HEK293 (cell line): ENCODE results near the gene S100A2.

Experiments
- BCL11B ChIP-seq: fragments of 450-650 bp; formaldehyde crosslinking; IDR thresholded peaks from 2 replicates; pipeline ENCODE4 v1.5.1; 2016; ENCODE audit warnings: low read depth, missing biosample characterization, missing genetic modification characterization
- ZFP3 ChIP-seq: fragments of 450-650 bp; formaldehyde crosslinking; IDR thresholded peaks from 2 replicates; pipeline ENCODE4 v1.5.1; 2016; ENCODE audit warnings: low read depth, missing biosample characterization, missing genetic modification characterization
- ZNF311 ChIP-seq: fragments of 450-650 bp; formaldehyde crosslinking; IDR thresholded peaks from 2 replicates; pipeline ENCODE4 v1.5.1; 2017; ENCODE audit warnings: missing biosample characterization, missing genetic modification characterization, borderline replicate concordance
- ZNF510 ChIP-seq: fragments of 450-650 bp; formaldehyde crosslinking; IDR thresholded peaks from 2 replicates; pipeline ENCODE4 v1.5.1; 2018; ENCODE audit warnings: mild to moderate bottlenecking, missing genetic modification characterization, missing biosample characterization; ENCODE audit not compliant: insufficient replicate concordance
- ZNF660 ChIP-seq: fragments of 450-650 bp; IDR thresholded peaks from 2 replicates; pipeline ENCODE4 v1.5.1; 2018; ENCODE audit warnings: missing biosample characterization, mild to moderate bottlenecking, missing genetic modification characterization
- ZNF701 ChIP-seq: fragments of 450-650 bp; formaldehyde crosslinking; IDR thresholded peaks from 2 replicates; pipeline ENCODE4 v1.5.1; 2016; ENCODE audit warnings: missing biosample characterization, missing genetic modification characterization
- ZNF76 ChIP-seq: fragments of 450-650 bp; formaldehyde crosslinking; IDR thresholded peaks from 2 replicates; pipeline ENCODE4; 2016; ENCODE audit warnings: low read depth, missing biosample characterization, missing genetic modification characterization, borderline replicate concordance
- TF ChIP-seq, protein P1 (sequence below): fragments of 450-650 bp; formaldehyde crosslinking; IDR thresholded peaks from 2 replicates; pipeline ENCODE4 v1.5.1; 2016; ENCODE audit warnings: missing biosample characterization, missing genetic modification characterization
- TF ChIP-seq, protein P2 (sequence below): fragments of 450-650 bp; formaldehyde crosslinking; IDR thresholded peaks from 2 replicates; pipeline ENCODE4 v1.5.1; 2016; ENCODE audit warnings: missing biosample characterization, missing genetic modification characterization
- TF ChIP-seq, protein P3 (sequence below): IDR thresholded peaks from 2 replicates; pipeline ENCODE4 v1.6.1; 2011; ENCODE audit warnings: mild to moderate bottlenecking, low read depth, low read length, borderline replicate concordance
- TF ChIP-seq, protein P4 (sequence below): fragments of 450-650 bp; formaldehyde crosslinking; IDR thresholded peaks from 2 replicates; pipeline ENCODE4 v1.5.1; 2016; ENCODE audit warnings: missing biosample characterization, missing genetic modification characterization

DNA sequence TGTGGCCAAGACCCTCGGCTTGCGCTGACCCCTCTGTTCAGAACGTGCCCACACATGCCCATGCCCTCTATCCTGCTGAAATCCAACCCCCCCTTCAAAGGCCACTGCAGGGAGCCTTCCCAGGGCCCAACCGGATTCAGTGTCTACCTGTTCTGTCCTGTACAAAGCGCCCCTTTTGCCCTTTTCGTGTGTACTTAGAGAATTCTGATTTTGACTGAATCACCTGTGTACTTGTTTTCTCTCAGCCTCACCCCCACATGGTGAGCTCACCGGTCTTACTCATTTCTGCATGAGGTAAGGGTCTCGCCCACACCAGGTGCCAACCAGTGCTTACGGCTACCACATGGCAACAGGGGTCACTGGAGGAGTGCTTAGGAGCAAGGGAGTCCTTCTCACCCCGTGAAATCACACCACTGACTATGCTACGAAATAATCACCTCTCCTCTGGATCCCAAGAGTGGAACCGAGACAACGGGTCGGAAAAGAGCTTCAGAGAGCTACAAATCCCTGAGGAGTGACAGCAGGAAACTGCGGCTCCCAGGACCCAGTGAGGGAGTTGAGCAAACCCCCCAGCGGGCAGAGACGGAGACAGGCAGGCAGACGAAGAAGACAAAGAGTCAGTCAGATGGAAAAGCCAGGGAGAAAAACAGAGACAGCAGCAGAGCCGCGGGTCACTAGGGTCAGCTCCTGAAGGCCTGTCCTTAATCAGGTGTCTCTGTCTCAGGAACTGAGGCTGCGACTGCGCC is 2.1 kb upstream of the S100A2 start:
- TF ChIP-seq ZNF701 (no peak), ZNF76 (tag by site-specific recombination) (no peak), BCL11B (tag by site-specific recombination) (no peak), ZFP3 (tag by site-specific recombination) (no peak), ZNF660 (tag by site-specific recombination) (no peak), ZNF510 (tag by site-specific recombination) (no peak), ZNF311 (no peak)
- TF ChIP-seq, protein P1, sequence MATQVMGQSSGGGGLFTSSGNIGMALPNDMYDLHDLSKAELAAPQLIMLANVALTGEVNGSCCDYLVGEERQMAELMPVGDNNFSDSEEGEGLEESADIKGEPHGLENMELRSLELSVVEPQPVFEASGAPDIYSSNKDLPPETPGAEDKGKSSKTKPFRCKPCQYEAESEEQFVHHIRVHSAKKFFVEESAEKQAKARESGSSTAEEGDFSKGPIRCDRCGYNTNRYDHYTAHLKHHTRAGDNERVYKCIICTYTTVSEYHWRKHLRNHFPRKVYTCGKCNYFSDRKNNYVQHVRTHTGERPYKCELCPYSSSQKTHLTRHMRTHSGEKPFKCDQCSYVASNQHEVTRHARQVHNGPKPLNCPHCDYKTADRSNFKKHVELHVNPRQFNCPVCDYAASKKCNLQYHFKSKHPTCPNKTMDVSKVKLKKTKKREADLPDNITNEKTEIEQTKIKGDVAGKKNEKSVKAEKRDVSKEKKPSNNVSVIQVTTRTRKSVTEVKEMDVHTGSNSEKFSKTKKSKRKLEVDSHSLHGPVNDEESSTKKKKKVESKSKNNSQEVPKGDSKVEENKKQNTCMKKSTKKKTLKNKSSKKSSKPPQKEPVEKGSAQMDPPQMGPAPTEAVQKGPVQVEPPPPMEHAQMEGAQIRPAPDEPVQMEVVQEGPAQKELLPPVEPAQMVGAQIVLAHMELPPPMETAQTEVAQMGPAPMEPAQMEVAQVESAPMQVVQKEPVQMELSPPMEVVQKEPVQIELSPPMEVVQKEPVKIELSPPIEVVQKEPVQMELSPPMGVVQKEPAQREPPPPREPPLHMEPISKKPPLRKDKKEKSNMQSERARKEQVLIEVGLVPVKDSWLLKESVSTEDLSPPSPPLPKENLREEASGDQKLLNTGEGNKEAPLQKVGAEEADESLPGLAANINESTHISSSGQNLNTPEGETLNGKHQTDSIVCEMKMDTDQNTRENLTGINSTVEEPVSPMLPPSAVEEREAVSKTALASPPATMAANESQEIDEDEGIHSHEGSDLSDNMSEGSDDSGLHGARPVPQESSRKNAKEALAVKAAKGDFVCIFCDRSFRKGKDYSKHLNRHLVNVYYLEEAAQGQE (tag by site-specific recombination), result no peak
- TF ChIP-seq, protein P2, sequence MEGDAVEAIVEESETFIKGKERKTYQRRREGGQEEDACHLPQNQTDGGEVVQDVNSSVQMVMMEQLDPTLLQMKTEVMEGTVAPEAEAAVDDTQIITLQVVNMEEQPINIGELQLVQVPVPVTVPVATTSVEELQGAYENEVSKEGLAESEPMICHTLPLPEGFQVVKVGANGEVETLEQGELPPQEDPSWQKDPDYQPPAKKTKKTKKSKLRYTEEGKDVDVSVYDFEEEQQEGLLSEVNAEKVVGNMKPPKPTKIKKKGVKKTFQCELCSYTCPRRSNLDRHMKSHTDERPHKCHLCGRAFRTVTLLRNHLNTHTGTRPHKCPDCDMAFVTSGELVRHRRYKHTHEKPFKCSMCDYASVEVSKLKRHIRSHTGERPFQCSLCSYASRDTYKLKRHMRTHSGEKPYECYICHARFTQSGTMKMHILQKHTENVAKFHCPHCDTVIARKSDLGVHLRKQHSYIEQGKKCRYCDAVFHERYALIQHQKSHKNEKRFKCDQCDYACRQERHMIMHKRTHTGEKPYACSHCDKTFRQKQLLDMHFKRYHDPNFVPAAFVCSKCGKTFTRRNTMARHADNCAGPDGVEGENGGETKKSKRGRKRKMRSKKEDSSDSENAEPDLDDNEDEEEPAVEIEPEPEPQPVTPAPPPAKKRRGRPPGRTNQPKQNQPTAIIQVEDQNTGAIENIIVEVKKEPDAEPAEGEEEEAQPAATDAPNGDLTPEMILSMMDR (tag by site-specific recombination), result no peak
- TF ChIP-seq, protein P3, sequence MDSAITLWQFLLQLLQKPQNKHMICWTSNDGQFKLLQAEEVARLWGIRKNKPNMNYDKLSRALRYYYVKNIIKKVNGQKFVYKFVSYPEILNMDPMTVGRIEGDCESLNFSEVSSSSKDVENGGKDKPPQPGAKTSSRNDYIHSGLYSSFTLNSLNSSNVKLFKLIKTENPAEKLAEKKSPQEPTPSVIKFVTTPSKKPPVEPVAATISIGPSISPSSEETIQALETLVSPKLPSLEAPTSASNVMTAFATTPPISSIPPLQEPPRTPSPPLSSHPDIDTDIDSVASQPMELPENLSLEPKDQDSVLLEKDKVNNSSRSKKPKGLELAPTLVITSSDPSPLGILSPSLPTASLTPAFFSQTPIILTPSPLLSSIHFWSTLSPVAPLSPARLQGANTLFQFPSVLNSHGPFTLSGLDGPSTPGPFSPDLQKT, result no peak
- TF ChIP-seq, protein P4, sequence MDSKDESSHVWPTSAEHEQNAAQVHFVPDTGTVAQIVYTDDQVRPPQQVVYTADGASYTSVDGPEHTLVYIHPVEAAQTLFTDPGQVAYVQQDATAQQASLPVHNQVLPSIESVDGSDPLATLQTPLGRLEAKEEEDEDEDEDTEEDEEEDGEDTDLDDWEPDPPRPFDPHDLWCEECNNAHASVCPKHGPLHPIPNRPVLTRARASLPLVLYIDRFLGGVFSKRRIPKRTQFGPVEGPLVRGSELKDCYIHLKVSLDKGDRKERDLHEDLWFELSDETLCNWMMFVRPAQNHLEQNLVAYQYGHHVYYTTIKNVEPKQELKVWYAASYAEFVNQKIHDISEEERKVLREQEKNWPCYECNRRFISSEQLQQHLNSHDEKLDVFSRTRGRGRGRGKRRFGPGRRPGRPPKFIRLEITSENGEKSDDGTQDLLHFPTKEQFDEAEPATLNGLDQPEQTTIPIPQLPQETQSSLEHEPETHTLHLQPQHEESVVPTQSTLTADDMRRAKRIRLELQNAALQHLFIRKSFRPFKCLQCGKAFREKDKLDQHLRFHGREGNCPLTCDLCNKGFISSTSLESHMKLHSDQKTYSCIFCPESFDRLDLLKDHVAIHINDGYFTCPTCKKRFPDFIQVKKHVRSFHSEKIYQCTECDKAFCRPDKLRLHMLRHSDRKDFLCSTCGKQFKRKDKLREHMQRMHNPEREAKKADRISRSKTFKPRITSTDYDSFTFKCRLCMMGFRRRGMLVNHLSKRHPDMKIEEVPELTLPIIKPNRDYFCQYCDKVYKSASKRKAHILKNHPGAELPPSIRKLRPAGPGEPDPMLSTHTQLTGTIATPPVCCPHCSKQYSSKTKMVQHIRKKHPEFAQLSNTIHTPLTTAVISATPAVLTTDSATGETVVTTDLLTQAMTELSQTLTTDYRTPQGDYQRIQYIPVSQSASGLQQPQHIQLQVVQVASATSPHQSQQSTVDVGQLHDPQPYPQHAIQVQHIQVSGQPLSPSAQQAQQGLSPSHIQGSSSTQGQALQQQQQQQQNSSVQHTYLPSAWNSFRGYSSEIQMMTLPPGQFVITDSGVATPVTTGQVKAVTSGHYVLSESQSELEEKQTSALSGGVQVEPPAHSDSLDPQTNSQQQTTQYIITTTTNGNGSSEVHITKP (tag by site-specific recombination), result 0 out of 2 replicates have a peak, but pooled peaks have one; percentile 28
